ENCODE measurements around the gene TBX1. TPM values are rescaled to one million over a fixed set of nuclear protein-coding genes. Genes with fewer than 3 reads are reported as not detected.

TBX1 gene
- total RNA-seq, 1 donor from 2014 or later, result 12.9 TPM

DNA sequence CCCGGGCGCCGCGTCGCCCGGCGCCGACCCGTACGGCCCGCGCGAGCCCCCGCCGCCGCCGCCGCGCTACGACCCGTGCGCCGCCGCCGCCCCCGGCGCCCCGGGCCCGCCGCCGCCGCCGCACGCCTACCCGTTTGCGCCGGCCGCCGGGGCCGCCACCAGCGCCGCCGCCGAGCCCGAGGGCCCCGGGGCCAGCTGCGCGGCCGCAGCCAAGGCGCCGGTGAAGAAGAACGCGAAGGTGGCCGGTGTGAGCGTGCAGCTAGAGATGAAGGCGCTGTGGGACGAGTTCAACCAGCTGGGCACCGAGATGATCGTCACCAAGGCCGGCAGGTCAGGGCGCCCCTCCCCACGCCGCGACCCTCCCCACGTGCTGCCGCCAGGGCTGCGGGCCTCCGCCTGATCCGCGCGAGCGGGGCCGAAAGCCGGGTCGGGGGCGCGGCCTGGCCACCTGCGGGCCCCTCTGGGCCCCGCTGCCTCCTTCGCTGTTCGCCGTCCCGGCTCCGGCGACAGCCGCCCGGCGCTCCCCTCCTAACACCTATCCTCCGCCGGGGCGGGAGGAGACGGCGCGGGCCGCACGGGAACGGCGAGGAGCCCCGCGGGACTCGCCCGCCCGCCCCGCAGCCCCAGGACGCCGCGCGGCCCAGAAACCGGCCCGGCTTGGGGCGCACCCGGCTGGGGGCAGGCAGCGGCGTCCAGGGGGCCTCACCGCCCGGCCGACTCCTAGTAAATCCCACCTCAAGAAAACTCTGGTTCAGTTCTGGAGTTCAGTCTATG, 560 bp downstream of the TBX1 start:
- Histone ChIP-seq H3K27me3 (ENCODE audit: control insufficient read depth, insufficient read depth, low read length) (no peaks in the 10 kb centered on the region), H3K36me3 (ENCODE audit: control insufficient read depth, insufficient read depth, low read length) (no peaks in the 10 kb centered on the region), H3K4me3 (ENCODE audit: low read depth, low read length) (peak overlapping the region; percentile 66)
- TF ChIP-seq, protein P1, sequence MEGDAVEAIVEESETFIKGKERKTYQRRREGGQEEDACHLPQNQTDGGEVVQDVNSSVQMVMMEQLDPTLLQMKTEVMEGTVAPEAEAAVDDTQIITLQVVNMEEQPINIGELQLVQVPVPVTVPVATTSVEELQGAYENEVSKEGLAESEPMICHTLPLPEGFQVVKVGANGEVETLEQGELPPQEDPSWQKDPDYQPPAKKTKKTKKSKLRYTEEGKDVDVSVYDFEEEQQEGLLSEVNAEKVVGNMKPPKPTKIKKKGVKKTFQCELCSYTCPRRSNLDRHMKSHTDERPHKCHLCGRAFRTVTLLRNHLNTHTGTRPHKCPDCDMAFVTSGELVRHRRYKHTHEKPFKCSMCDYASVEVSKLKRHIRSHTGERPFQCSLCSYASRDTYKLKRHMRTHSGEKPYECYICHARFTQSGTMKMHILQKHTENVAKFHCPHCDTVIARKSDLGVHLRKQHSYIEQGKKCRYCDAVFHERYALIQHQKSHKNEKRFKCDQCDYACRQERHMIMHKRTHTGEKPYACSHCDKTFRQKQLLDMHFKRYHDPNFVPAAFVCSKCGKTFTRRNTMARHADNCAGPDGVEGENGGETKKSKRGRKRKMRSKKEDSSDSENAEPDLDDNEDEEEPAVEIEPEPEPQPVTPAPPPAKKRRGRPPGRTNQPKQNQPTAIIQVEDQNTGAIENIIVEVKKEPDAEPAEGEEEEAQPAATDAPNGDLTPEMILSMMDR (IDR thresholded peaks at IDR 0.05; ENCODE audit: insufficient read depth, low read length, severe bottlenecking), result no peak
- FAIRE-seq (no peak), DNase-seq (ENCODE audit: low read depth) (no peak)

DNA sequence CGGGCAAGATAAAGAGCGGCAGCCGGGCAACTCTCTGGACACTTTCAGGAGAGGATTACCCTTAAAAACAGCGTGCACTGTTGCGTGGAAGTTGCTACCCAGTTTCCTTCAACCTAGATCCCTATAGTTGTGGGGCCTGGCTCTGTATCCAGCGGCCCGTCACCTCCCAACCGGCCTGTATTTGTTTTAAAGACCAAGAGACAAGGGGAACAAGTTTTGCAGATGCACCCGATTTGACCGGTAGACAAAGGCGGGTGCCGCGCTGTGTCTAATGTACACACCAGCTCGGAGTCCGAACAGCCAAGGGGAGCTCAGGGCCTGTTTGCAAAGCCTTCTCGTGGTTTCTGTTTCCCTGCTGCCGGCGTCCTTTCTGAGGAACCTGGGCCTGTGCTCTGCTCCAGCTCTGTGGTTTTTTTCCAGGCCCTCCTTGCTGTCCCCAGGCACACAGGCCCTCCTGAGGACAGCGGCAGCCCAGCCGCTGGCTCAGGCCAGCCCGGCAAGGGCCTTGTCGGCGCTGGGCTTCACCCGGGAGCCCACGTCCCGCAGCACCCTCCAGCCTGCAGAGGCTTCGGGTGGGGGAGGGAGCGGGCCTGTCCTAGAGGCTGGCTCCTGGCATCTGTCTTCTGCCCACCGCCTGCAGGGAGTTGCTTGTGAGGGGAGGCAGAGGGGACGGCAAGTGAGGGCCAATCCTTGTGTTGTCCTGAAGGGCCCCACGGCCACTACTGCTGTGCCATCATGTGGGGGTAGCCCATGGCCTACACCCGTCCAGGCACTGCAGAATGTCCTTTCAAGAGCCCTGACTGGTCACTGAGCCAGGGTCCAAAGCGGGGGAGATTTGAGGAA, 1.4 kb downstream of the TBX1 start:
- Histone ChIP-seq H3K27me3 (ENCODE audit: control insufficient read depth, insufficient read depth, low read length) (no peaks in the 10 kb centered on the region), H3K36me3 (ENCODE audit: control insufficient read depth, insufficient read depth, low read length) (no peaks in the 10 kb centered on the region), H3K4me3 (ENCODE audit: low read depth, low read length) (peak overlapping the region; percentile 66)
- DNase-seq (ENCODE audit: low read depth) (peak; percentile 31), FAIRE-seq (no peak)
- TF ChIP-seq, protein P1 (IDR thresholded peaks at IDR 0.05; ENCODE audit: insufficient read depth, low read length, severe bottlenecking), result no peak

DNA sequence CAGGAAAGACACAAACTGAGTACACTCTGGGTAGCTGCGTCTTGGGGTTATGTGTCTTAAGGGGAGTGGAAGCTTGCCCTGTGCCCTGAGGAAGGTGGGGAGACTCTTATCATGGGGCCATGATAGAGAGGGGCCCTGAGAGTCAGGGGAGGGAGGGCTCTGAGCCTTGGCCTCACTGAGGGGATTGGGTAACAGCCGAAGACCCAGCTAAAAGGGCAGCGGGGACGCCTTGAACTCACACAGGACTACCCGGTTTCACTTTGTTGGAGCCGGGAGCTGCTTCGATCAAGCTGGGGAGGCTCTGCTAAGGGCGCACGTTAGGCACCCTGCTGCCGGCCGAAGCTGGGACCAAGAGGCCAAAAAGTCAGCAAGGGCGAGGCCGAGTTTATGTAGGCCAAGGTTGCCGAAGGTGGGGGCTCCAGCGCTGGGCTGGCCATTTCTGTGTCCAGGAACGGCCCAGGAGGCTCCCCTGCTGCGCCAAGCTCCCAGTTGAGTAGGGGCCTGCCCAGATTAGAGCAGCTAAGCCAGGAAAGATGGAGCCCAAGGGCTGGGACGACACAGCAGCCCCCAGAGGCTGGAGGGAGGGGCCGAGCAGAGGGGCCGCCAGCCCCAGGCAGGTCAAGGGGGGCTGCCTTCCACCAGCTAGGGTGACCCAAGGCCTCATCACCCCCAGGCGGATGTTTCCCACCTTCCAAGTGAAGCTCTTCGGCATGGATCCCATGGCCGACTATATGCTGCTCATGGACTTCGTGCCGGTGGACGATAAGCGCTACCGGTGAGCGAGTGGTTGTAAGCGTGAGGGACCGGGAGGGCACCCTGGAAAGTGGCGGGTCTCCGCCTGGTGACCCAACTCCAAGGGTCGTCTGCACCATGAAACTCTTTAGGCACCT, 2.2 kb downstream of the TBX1 start:
- Histone ChIP-seq H3K4me3 (ENCODE audit: low read depth, low read length) (peak overlapping the region; percentile 66), H3K36me3 (ENCODE audit: control insufficient read depth, insufficient read depth, low read length) (peaks cover 2% of the 10 kb centered on the region), H3K27me3 (ENCODE audit: control insufficient read depth, insufficient read depth, low read length) (no peaks in the 10 kb centered on the region)
- peak; percentile 40 for DNase-seq (ENCODE audit: low read depth)
- TF ChIP-seq, protein P1 (IDR thresholded peaks at IDR 0.05; ENCODE audit: insufficient read depth, low read length, severe bottlenecking), result no peak
- no peak for FAIRE-seq

DNA sequence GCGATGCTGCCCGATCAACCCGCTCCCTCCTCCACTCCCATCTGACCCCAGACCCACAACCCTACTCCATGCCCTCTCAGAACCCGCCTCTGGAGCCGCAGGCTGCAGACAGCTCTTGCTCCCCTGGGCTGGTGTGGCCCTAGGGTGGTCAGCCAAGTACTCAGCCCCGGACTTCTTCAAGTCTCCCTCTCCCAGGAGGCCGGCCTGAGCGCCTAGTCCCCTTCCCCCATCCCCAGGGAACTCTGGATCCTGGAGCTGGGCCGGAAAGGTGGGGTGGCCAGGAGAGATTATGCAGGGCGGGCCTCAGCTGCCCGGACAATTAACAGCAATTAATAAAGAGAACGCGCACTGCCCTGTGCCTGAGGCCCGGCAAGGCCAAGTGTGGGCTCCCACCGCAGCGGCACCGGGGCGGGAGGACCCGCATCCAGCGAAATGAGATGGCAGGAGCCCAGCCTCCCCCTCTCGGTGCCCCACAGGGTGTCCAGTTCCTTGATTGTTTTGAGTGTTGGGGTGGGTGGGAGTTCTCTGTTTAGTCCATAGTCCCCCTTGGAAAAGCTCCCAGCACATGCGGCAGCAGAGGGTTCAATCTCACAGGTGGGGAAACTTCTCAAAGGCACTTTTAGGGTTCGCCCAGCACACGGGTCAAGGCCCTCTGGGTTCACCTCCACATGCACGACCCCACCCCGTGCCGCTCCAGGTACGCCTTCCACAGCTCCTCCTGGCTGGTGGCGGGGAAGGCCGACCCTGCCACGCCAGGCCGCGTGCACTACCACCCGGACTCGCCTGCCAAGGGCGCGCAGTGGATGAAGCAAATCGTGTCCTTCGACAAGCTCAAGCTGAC, 3.1 kb downstream of the TBX1 start:
- Histone ChIP-seq H3K27me3 (ENCODE audit: control insufficient read depth, insufficient read depth, low read length) (no peaks in the 10 kb centered on the region), H3K4me3 (ENCODE audit: low read depth, low read length) (peak overlapping the region; percentile 66), H3K36me3 (ENCODE audit: control insufficient read depth, insufficient read depth, low read length) (peaks cover 5% of the 10 kb centered on the region)
- TF ChIP-seq, protein P1 (IDR thresholded peaks at IDR 0.05; ENCODE audit: insufficient read depth, low read length, severe bottlenecking), result no peak
- FAIRE-seq, result no peak
- DNase-seq (ENCODE audit: low read depth), result no peak

DNA sequence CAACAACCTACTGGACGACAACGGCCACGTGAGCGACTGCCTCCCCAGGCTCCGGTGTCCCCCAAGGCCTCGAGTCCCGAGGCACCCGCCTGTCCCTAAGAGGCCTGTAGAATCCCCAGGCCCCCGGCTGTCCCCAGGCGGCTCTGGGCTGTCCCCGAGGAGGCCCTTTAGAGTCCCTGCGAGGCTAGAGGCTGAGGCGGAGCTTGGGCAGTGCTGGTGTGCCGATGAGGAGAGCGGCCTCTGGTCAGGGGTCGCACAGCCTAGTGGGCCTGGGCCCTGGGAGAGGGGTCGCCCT, 3.7 kb downstream of the TBX1 start:
- no peak for FAIRE-seq
- TF ChIP-seq, protein P1 (IDR thresholded peaks at IDR 0.05; ENCODE audit: insufficient read depth, low read length, severe bottlenecking), result no peak
- Histone ChIP-seq H3K36me3 (ENCODE audit: control insufficient read depth, insufficient read depth, low read length) (peaks cover 5% of the 10 kb centered on the region), H3K27me3 (ENCODE audit: control insufficient read depth, insufficient read depth, low read length) (no peaks in the 10 kb centered on the region), H3K4me3 (ENCODE audit: low read depth, low read length) (no peak overlapping the region)
- DNase-seq (ENCODE audit: low read depth), result no peak
